Hypothalamus (tissue), 51 donors: Measurements from ENCODE around the gene CRHR2.
"Not testable (repeated sequence)": the region's sequence is repeated elsewhere in the genome, so short reads cannot be mapped to it uniquely, and the experiment has no call there.

Source experiments
- DNase-seq, 51 donors: peaks; one replicate each; lab custom pipeline; 2025; lab: John Stamatoyannopoulos, UW

Gene CRHR2

DNA sequence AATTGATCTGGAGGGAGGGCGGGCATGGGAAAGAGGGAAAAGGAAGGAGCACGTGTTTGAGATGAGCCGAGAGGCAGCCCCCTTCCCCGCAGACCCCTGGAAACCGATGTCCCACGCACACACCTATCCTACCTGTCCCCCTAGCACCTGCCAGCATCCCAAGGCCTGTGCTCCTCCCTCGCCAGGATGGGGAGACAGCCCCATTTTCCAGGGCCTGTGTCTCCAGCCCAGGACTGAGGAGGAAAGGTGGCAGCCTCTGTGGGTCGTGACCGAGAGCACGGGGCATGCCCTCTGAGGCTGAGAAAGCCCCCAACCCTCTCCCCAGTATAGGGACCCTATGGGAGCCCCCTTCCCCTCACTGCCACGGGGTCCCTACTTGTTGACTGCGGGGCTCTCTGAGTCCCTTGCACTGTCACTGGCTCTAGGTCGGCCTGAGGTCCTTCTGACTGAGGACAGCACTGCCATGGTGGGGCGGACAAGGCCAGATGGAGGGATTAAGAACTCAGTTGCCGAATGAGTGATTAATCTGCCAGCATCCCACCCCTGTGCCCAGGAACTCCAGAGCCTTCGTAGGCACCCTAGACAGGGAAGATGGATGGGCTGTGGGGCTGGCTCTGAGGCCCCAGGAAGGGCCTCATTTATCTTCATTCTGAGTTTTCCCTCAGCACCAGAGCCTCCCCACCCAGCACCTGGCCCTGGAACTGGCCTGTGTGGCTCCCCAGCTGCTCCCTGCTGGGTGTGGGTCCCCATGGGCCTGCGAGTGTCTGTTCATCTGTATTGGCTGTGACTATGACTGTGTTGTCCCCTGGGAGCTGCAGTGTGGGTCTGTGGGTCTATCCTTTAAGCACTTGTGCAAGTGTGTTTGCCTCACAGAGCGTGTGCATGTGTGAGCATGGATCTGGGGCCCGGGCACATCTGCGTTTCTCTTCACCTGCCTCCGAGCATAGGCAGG lies 26.0 kb downstream of the CRHR2 start:
- DNase-seq = no peak

GRCh38 chr7:30655096-30655970 lies 26.9 kb downstream of the CRHR2 start:
- DNase-seq = no peak

DNA sequence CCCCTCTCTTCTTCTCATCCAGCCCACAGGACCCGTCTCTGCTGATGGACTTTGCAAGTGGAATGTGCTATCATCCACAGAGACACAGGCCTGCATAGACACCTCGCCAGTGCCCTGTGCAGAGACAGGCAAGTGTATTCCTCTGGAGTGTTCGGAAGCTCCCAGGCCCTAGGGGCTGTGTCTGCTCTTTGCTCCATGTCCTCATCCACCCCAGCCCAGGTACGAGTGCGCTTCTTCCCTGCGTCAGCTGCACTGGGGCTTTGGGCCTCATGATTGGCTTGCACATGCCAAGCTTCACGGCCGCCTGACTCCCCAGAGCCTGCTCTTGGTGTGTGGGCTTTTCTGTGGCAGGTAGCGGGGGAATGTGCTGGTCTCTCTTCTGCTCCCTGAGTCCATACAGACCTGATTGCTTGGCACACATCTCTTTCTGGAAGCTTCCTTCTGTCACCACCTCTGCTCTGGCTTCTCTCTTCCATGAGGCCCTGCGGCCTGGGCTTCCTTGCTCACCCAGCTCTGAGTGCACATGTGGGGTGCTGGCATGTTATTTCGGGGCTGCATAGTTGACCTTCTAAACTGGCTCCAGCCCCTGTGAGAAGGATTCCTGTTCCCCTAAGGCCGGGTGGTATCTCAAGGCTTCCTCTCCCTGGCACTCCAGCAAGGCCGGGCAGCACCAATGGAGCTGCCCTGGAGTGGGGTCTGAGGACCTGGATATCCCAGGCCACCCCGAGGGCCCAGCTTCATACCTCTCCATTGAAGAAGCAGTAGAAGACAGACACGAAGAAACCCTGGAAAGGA lies 27.8 kb downstream of the CRHR2 start:
- no peak for DNase-seq

DNA sequence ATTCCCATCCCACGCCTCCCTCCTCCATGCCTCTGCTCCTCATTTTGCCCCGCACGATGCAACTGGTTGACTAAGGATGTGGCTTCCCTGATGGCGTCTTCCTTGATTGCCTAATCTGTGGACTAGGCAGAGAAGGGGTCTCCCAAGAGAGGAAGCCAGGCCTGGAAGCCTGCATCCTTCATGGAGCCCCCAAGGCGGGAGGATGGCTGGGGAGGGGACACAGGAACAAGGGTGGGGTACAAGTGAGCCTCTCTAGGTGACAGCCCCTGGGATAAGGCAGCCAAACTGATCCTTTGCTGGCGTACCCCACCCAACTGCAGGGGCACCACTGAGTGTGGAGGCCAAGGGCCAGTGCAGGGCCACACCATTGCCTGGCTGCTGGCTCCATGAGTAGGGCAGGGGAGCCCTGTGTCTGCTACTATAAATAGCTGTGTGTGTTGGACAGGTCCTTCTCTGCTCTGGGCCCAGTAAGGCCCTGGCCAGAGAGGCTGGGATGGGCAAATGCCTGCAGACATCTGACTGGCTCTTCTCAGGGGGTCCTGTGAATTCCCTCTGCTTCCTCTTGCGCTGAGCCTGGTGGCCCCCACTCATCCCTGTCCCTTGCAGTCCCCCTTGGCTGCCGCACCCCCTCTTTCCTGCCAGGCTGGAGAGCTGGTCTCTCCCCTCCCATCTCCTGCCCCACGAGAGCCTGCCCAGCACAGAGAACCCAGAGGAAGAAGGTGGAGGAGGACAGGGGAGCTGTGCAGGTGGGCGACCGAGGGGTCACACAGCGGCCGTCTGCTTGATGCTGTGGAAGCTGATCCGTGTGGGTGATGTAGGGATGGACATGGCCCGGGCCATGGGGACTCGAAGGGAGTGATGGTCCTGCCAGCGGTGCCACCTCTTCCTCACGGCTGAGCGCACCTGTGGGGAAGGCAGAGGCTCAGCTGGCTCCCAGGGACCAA lies 29.3 kb downstream of the CRHR2 start:
- DNase-seq = no peak

DNA sequence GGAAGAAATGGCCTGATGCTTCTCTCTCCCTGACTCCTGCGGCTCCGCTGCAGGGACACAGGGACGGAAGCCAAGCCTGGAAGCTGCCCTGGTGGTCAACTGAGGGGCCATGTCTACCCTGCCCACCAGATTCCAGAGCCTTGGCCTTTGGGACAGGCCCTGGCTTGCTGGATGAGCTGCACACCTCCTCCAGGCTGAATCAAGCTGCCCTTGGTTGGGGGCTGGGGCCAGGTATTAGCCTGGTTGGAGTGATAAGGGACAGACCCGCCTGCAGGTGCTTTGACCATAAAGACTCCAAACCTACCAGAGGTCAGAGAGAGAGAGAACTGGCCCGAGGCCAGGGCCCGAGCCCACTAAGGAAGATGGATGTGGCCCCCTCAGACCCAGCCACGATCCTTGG lies 30.1 kb downstream of the CRHR2 start:
- no peak for DNase-seq

DNA sequence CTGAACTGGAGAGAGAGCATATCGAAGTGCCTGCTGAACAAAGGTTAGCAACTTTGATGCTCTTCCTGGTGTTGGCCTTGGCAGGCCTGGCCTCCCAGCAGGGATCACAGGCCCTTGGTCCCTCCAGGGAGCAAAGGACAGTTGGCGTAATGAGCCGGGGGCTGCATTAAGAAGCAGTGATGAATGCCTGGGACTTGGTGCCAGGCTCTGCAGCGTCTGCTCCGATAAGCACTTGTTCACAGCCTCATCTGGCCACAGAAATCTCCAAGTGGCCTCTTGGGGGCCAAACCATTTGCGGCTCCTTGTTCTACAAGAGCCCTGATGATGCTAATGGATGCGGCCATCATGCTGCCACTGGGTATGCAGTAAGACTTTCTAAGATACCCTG lies 31.8 kb downstream of the CRHR2 start:
- DNase-seq = no peak

- DNase-seq = no peak
Observed at GRCh38 chr7:30649717-30650420, 32.4 kb downstream of the CRHR2 start.

GRCh38 chr7:30648744-30649540 lies 33.3 kb downstream of the CRHR2 start:
- no peak for DNase-seq

- DNase-seq = no peak
Observed at GRCh38 chr7:30647589-30648364, 34.5 kb downstream of the CRHR2 start.

DNA sequence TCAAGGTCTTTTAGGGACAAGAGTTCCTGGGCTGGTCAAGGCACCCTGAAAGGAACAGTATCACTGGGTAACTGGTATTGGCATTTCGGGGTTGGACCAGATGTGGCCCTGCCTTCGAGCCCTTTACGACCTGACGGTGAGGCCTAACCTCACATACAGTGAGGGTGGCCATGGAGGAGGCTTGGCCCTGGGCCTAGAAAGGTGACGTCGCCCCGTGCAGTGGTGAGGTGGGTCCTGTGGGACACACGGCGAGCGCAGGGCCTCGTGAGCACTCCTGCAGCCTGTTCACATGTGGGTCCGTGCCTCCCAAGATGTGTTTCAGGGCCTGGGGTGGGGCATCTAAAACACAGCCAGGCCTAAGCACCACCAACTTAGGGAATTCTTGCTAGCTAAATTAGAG lies 36.1 kb downstream of the CRHR2 start:
- DNase-seq = no peak

DNA sequence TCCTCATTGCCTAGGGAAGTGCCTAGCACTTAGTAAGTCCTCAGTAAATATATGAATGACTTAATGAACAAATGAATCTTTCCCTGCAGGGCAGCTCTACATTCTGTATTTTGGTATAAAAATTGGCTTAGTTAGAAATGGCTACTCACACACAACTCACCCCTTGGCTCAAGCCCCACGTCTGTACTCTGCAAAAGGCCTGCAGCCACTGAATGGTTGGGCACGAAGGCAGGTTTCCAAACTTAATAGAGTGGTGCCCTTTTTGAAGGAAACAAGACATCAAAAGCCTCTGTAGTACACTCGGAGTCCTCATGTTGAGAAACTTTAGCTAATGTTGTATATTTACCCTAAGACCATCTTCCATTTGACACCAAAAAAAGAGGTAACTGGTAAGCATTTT lies 36.6 kb downstream of the CRHR2 start:
- DNase-seq = no peak

- DNase-seq = no peak
Observed at GRCh38 chr7:30644286-30644955, 37.8 kb downstream of the CRHR2 start.

DNA sequence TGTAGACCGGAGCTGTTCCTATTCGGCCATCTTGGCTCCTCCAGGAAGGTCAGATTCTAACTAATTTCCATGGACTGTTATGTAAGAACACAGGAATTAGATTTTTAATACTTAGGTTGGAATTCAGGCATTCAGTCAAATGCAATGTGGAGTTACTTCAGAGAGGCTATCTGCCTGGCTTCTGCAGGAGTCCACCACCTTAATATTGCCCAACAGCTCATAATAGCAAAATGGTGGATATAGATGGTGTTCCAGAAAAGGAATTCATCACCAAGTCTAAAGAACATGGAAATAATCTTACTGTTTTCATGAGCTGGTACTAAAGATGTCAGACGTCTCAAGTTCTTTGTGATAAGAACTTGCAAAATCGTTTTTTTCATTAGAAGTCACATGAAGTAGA lies 39.5 kb downstream of the CRHR2 start:
- no peak for DNase-seq

- not testable (repeated sequence) for DNase-seq
Observed at GRCh38 chr7:30642322-30642721, 39.9 kb downstream of the CRHR2 start.

DNA sequence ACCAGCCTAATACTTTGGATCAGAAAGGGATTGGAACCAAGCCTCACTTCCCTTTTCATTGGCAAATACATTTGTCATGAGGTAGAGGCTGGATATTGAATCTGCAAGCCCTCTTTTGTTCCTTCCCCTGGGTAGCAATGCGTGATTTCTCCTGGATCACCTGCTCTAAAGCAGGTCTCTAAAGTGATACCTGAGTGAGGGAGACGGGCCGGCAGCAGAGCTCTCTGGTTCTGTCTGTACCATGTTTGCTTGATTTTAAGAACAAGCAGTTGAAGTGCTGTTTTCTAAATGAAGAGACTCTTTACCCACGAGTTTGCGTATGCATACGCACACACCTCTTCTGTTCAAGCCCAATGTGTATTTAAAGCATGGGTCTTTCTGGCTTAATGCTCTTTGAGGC lies 46.5 kb downstream of the CRHR2 start:
- DNase-seq = no peak

DNA sequence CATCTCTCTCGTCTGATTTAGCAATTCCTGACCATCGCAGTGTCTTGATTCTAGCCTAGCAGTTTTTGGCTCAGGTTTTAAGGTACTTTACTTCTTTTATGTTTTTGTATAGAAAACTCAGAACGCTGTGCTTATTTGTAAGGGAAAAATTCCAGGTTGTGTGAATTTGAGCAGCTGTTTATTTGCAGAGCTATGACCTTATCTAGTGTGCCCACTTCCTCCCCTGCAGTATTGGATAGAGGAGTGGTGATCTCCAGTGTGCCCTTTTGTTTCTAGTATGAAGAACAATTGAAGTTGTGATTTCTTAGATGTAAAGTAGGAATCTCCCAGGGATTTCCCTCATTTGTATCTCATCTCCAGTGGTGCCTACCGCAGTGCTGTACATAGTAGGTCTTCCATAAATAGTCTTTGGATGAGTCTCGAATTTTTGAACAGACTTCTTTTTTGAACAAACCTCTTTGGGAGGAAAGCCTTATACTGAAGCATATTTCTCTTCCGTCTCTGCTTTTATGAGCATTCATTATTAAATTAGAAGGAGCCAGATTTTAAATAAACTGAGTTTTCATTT lies 47.5 kb downstream of the CRHR2 start:
- DNase-seq = no peak
